PC-9 (cell line): ENCODE measurements around the gene GCC2. TPM values are rescaled to one million over a fixed set of nuclear protein-coding genes. Genes with fewer than 3 reads are reported as not detected.
"Not testable (repeated sequence)": the region's sequence is repeated elsewhere in the genome, so short reads cannot be mapped to it uniquely, and the experiment has no call there.

Experiments used
- BruUV-seq: library from RNA; stranded (reverse); fragments of 400-500 nt; replicated peaks from 2 replicates; lab custom pipeline; 2021; lab: Mats Ljungman, UMichigan
- CTCF ChIA-PET: fragments of 300-600 bp; sonication (Branson Sonifier 250); formaldehyde crosslinking; loops from one replicate; lab custom pipeline; 2022; ENCODE audit warnings: antibody characterized with exemption; lab: Charles Lee
- POLR2A ChIA-PET: fragments of 300-600 bp; sonication (Branson Sonifier 250); formaldehyde crosslinking; loops from one replicate; lab custom pipeline; 2022; ENCODE audit warnings: antibody characterized with exemption; ENCODE audit not compliant: unreplicated experiment; lab: Charles Lee
- DNase-seq, 2 experiments: peaks; one replicate each; pipeline versions ENCODE4 v3.0.0 to v3.0.0-alpha.2; 2015 to 2022; ENCODE audit warnings: mixed read lengths in 1 of 2
- H2AFZ ChIP-seq: fragments of 200-600 bp; sonication (generic); 2 replicates; pipeline ENCODE4 v1.8.1; 2017; ENCODE audit warnings: antibody characterized with exemption
- H3F3A ChIP-seq: fragments of 200-600 bp; sonication (generic); 2 replicates; pipeline ENCODE4 v1.8.1; 2017; ENCODE audit warnings: antibody characterized with exemption, mild to moderate bottlenecking, low read depth; ENCODE audit not compliant: insufficient read depth
- H3K27ac ChIP-seq: fragments of 200-600 bp; sonication (generic); 2 replicates; pipeline ENCODE4 v1.6.1; 2016; ENCODE audit warnings: mixed run types
- H3K27me3 ChIP-seq: fragments of 200-600 bp; sonication (generic); 2 replicates; pipeline ENCODE4 v1.6.1; 2016; ENCODE audit warnings: low read depth, mixed run types; ENCODE audit not compliant: insufficient read depth
- H3K36me3 ChIP-seq: fragments of 200-600 bp; sonication (generic); 2 replicates; pipeline ENCODE4 v1.6.1; 2016; ENCODE audit warnings: low read depth, mixed run types
- H3K4me1 ChIP-seq: fragments of 200-600 bp; sonication (generic); replicated peaks from 2 replicates; pipeline ENCODE4 v1.6.1; 2016; ENCODE audit warnings: mixed run types; ENCODE audit not compliant: insufficient read depth
- H3K4me2 ChIP-seq: fragments of 200-600 bp; sonication (generic); 2 replicates; pipeline ENCODE4 v1.6.1; 2017; ENCODE audit warnings: mixed run types
- H3K4me3 ChIP-seq: fragments of 200-600 bp; sonication (generic); 2 replicates; pipeline ENCODE4 v1.6.1; 2016; ENCODE audit warnings: mixed run types
- H3K79me2 ChIP-seq: fragments of 200-600 bp; sonication (generic); 2 replicates; pipeline ENCODE4 v1.6.1; 2017; ENCODE audit warnings: low read depth, mixed run types
- H3K9me2 ChIP-seq: fragments of 200-600 bp; sonication (generic); 2 replicates; pipeline ENCODE4 v1.8.1; 2017; ENCODE audit warnings: mild to moderate bottlenecking; ENCODE audit not compliant: insufficient read depth
- H3K9me3 ChIP-seq: fragments of 200-600 bp; sonication (generic); 2 replicates; pipeline ENCODE4 v1.8.1; 2016; ENCODE audit warnings: low read depth; ENCODE audit not compliant: insufficient read depth
- H4K20me1 ChIP-seq: fragments of 200-600 bp; sonication (generic); 2 replicates; pipeline ENCODE4 v1.8.1; 2017; ENCODE audit not compliant: insufficient read depth
- EZH2 ChIP-seq: fragments of 200-600 bp; sonication (generic); IDR thresholded peaks from 2 replicates; pipeline ENCODE4 v1.8.0; 2017; ENCODE audit warnings: antibody characterized with exemption, low read depth
- intact Hi-C: fragments of 100-400 bp; cut with micrococcal nuclease; formaldehyde crosslinking; loops from one replicate; pipeline ENCODE4 v1.10.0; 2022; ENCODE audit not compliant: unreplicated experiment
- total RNA-seq: library from RNA; stranded (reverse); gene quantifications from 2 replicates; pipeline ENCODE4 v1.2.3, GENCODE V29; 2021
- TF ChIP-seq, protein P1 (sequence below): fragments of 200-600 bp; sonication (generic); conservative IDR thresholded peaks from 2 replicates; pipeline ENCODE4 v1.6.1; 2017; ENCODE audit warnings: mixed run types, antibody characterized with exemption, mild to moderate bottlenecking, moderate library complexity

GCC2 gene
- total RNA-seq, 1 experiment from 2014 or later: 49.1 TPM

GRCh38 chr2:108491848-108492247, 42.8 kb downstream of the GCC2 start:
- Histone ChIP-seq H3K4me2 (no peak overlapping the region), H3K79me2 (no peaks in the 10 kb centered on the region), H3K36me3 (peaks cover 33% of the 10 kb centered on the region; the same call in 1 of the 2 replicates), H3K27me3 (no peaks in the 10 kb centered on the region), H2AFZ (no peak overlapping the region), H3K4me3 (no peak overlapping the region), H3K27ac (no peak overlapping the region), H3K9me2 (no peaks in the 10 kb centered on the region), H4K20me1 (no peaks in the 10 kb centered on the region), H3K9me3 (no peaks in the 10 kb centered on the region), H3K4me1 (no peaks in the 10 kb centered on the region), H3F3A (peaks cover 4% of the 10 kb centered on the region; the same call in 1 of the 2 replicates)
- intact Hi-C loops: no loop called here
- ChIA-PET POLR2A (no interaction called here), CTCF (interaction anchor here (0.6 kb wide), 1 partner anchor 273 kb away, joined by 5 read pairs; no protein-coding TSS in a partner anchor)
- no TSS peak for BruUV-seq
- no peak for DNase-seq
- TF ChIP-seq EZH2: no peak
- TF ChIP-seq, protein P1, sequence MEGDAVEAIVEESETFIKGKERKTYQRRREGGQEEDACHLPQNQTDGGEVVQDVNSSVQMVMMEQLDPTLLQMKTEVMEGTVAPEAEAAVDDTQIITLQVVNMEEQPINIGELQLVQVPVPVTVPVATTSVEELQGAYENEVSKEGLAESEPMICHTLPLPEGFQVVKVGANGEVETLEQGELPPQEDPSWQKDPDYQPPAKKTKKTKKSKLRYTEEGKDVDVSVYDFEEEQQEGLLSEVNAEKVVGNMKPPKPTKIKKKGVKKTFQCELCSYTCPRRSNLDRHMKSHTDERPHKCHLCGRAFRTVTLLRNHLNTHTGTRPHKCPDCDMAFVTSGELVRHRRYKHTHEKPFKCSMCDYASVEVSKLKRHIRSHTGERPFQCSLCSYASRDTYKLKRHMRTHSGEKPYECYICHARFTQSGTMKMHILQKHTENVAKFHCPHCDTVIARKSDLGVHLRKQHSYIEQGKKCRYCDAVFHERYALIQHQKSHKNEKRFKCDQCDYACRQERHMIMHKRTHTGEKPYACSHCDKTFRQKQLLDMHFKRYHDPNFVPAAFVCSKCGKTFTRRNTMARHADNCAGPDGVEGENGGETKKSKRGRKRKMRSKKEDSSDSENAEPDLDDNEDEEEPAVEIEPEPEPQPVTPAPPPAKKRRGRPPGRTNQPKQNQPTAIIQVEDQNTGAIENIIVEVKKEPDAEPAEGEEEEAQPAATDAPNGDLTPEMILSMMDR: no peak

GRCh38 chr2:108492364-108492763, 43.4 kb downstream of the GCC2 start:
- Histone ChIP-seq H3K79me2 (no peaks in the 10 kb centered on the region), H3K27me3 (no peaks in the 10 kb centered on the region), H3K4me3 (no peak overlapping the region), H3F3A (peaks cover 4% of the 10 kb centered on the region; the same call in 1 of the 2 replicates), H3K9me2 (no peaks in the 10 kb centered on the region), H2AFZ (no peak overlapping the region), H3K27ac (no peak overlapping the region), H3K9me3 (no peaks in the 10 kb centered on the region), H4K20me1 (no peaks in the 10 kb centered on the region), H3K36me3 (peaks cover 30% of the 10 kb centered on the region; the same call in 1 of the 2 replicates), H3K4me2 (no peak overlapping the region), H3K4me1 (no peaks in the 10 kb centered on the region)
- no TSS peak for BruUV-seq
- TF ChIP-seq, protein P1: no peak
- TF ChIP-seq EZH2: no peak
- CTCF ChIA-PET: no interaction called here
- POLR2A ChIA-PET: no interaction called here
- DNase-seq: no peak
- intact Hi-C loops: no loop called here

- H3K4me3 ChIP-seq, H3K4me2 ChIP-seq, BruUV-seq, H4K20me1 ChIP-seq, CTCF ChIA-PET, H3K9me2 ChIP-seq, DNase-seq, H3K36me3 ChIP-seq, H2AFZ ChIP-seq, POLR2A ChIA-PET, intact Hi-C loops, H3K4me1 ChIP-seq, H3K79me2 ChIP-seq, H3K27me3 ChIP-seq, H3K27ac ChIP-seq, H3K9me3 ChIP-seq, H3F3A ChIP-seq: not testable (repeated sequence)
Measured at GRCh38 chr2:108496167-108496566, 47.2 kb downstream of the GCC2 start.

DNA sequence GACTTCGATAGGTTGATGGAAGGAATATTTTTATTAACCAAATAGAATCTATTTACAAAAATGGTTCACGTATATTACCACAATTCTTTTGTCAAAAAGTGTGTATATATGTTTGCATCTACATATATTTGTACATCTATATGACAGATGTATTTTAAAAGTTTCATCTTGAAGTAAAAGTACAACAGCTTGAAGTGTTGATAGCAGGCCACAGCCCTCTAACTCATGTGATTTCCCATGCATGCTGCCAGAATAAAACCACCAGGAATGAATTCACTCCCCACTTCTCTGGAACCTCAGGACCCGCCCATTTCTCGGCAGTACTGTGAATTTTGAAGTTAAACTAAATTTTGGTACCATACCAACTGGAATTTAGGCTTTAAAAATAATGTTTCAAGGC, 58.6 kb downstream of the GCC2 start:
- H3K79me2 ChIP-seq, intact Hi-C loops, H3K4me1 ChIP-seq, H3K27ac ChIP-seq, H3K9me2 ChIP-seq, H4K20me1 ChIP-seq, H3K27me3 ChIP-seq, H3K4me3 ChIP-seq, H3K9me3 ChIP-seq, POLR2A ChIA-PET, DNase-seq, H2AFZ ChIP-seq, BruUV-seq, CTCF ChIA-PET, H3K36me3 ChIP-seq, H3F3A ChIP-seq, H3K4me2 ChIP-seq: not testable (repeated sequence)

GRCh38 chr2:108512431-108512830, 63.4 kb downstream of the GCC2 start:
- H3K27me3 ChIP-seq, BruUV-seq, intact Hi-C loops, DNase-seq, H3F3A ChIP-seq, CTCF ChIA-PET, POLR2A ChIA-PET, H3K27ac ChIP-seq, H2AFZ ChIP-seq, H3K4me2 ChIP-seq, H4K20me1 ChIP-seq, H3K9me2 ChIP-seq, H3K4me1 ChIP-seq, H3K79me2 ChIP-seq, H3K36me3 ChIP-seq, H3K9me3 ChIP-seq, H3K4me3 ChIP-seq: not testable (repeated sequence)

- H3K27me3 ChIP-seq, H3K4me1 ChIP-seq, H3K4me3 ChIP-seq, H3K9me3 ChIP-seq, H3K36me3 ChIP-seq, DNase-seq, H3K27ac ChIP-seq, H2AFZ ChIP-seq, H4K20me1 ChIP-seq, BruUV-seq, intact Hi-C loops, POLR2A ChIA-PET, H3K9me2 ChIP-seq, CTCF ChIA-PET, H3K79me2 ChIP-seq, H3F3A ChIP-seq, H3K4me2 ChIP-seq: not testable (repeated sequence)
Measured at GRCh38 chr2:108514478-108514877, 65.5 kb downstream of the GCC2 start.
